Transverse colon (tissue), 4 donors: ENCODE results near the gene CREB5. TPM values are rescaled to one million over a fixed set of nuclear protein-coding genes. Genes with fewer than 3 reads are reported as not detected.

Source experiments
- DNase-seq: peaks from one replicate; pipeline ENCODE4 v3.0.0-alpha.2; 2019
- H3K27ac ChIP-seq, 4 donors: fragments of 200-600 bp; sonication (generic); 2 replicates each; pipeline ENCODE4 v1.5.1; 2016 to 2018; ENCODE audit warnings: inconsistent platforms in 4 of 4
- H3K27me3 ChIP-seq: fragments of 200-600 bp; sonication (generic); 2 replicates; pipeline ENCODE4 v1.5.1; 2017; ENCODE audit warnings: inconsistent platforms
- H3K36me3 ChIP-seq, 4 donors: fragments of 200-600 bp; sonication (generic); 2 replicates each; pipeline ENCODE4 v1.5.1; 2017 to 2019; ENCODE audit warnings: inconsistent platforms in 4 of 4
- H3K4me1 ChIP-seq, 4 donors: fragments of 200-600 bp; sonication (generic); 2 replicates each; pipeline ENCODE4 v1.5.1; 2017 to 2020; ENCODE audit warnings: inconsistent platforms in 4 of 4
- H3K4me3 ChIP-seq, 4 donors: fragments of 200-600 bp; sonication (generic); 1 replicate in 1 of 4; 2 replicates in 3 of 4; pipeline versions ENCODE4 v1.5.1 to v1.6.1; 2017 to 2019; ENCODE audit warnings: inconsistent platforms in 4 of 4
- H3K9me3 ChIP-seq, 2 donors: fragments of 200-600 bp; sonication (generic); 2 replicates each; pipeline ENCODE4 v1.5.1; 2017 to 2019; ENCODE audit warnings: inconsistent platforms in 2 of 2
- CTCF ChIP-seq, 5 experiments: fragments of 200-600 bp in 3 of 5; fragments of 450-650 bp in 2 of 5; sonication (generic) in 3 of 5; IDR thresholded peaks; 1 replicate in 2 of 5; 2 replicates in 3 of 5; pipeline ENCODE4 v1.5.1; 2016 to 2017; ENCODE audit warnings: antibody characterized with exemption in 5 of 5, inconsistent platforms in 3 of 5, mild to moderate bottlenecking in 2 of 5, moderate library complexity in 1 of 5
- EP300 ChIP-seq: sonication (generic); formaldehyde crosslinking; IDR thresholded peaks from one replicate; pipeline ENCODE4 v1.6.1; 2017; ENCODE audit warnings: antibody characterized with exemption, low read depth
- POLR2A ChIP-seq: fragments of 450-650 bp; IDR thresholded peaks from one replicate; pipeline ENCODE4 v1.6.1; 2016; ENCODE audit warnings: antibody characterized with exemption, mild to moderate bottlenecking, moderate library complexity
- POLR2AphosphoS5 ChIP-seq, 3 donors: sonication (generic); formaldehyde crosslinking; IDR thresholded peaks; one replicate each; pipeline ENCODE4 v1.6.1; 2016; ENCODE audit warnings: antibody characterized with exemption in 3 of 3
- WGBS, 2 donors: methylation state at CpG; one replicate each; pipeline ENCODE4 v1.1.5; 2018; ENCODE audit warnings: low coverage in 1 of 2; 5-methylcytosine and 5-hydroxymethylcytosine counted together
- in situ Hi-C, 4 donors: fragments of 200-750 bp; cut with MboI; loops; one replicate each; pipeline versions ENCODE4 v1.15.0 to v1.15.1; 2017; ENCODE audit warnings: low sequenced_read_pairs in 3 of 4, low pct_ligation_motif_present in 1 of 4, low pct_unique_long_range_greater_than_20kb in 1 of 4
- intact Hi-C: fragments of 100-400 bp; cut with DNase I; formaldehyde crosslinking; loops from one replicate; pipeline ENCODE4 v1.15.1; 2023; ENCODE audit warnings: low total_unique reads
- total RNA-seq, 4 donors: library from RNA; depleted of rRNA; stranded (reverse); fragments of >200 nt; gene quantifications; one replicate each; pipeline ENCODE4 v1.1.0, GENCODE V29; 2016

Gene CREB5
- total RNA-seq, 4 donors from 2014 or later, result 3.0 to 12.2 (median 7.0) TPM

- peaks cover 0 to 5% (median 0%) of the 10 kb centered on the region in 4 donors for H3K4me1 ChIP-seq
- no peak overlapping the region for H3K4me3 ChIP-seq
- H3K9me3 ChIP-seq, result no peaks in the 10 kb centered on the region
- no peaks in the 10 kb centered on the region for H3K27me3 ChIP-seq
- no peak for TF ChIP-seq POLR2AphosphoS5 (IDR thresholded peaks at IDR 0.05)
- TF ChIP-seq EP300, result no peak
- no peak for TF ChIP-seq POLR2A
- TF ChIP-seq CTCF (IDR thresholded peaks at IDR 0.05), result no peak
- WGBS, 2 donors, result 63 to 80% methylated on average over 2 to 4 of the region's 4 CpGs
- DNase-seq, result no peak
- intact Hi-C loops (no loop called here), in situ Hi-C loops (no loop called here)
- H3K27ac ChIP-seq, result no peak overlapping the region
- no peaks in the 10 kb centered on the region for H3K36me3 ChIP-seq
These were observed 259.2 kb downstream of the CREB5 start for GRCh38 chr7:28671526-28671925.

DNA sequence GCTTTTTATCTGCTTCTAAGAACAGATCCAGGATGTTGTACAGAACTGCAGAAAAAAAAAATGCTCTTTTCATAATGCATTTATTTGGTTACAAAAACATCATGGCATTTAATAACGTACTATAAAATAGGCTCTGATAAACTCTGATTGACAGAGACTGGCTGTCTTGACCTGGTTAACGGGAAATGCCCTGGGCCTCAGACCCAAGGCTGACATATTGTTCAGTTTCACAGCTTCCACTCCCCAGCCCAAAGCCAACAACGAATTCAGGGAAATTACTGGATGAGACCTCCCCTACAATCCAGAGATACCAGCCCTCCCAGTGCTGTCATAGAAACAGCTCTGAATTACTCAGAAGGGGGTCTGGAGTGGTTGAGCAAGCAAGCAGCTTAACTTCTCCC lies 260.1 kb downstream of the CREB5 start:
- in situ Hi-C loops (no loop called here), intact Hi-C loops (no loop called here)
- no peaks in the 10 kb centered on the region for H3K36me3 ChIP-seq
- no peak overlapping the region for H3K27ac ChIP-seq
- H3K4me1 ChIP-seq, result peaks cover 0 to 5% (median 0%) of the 10 kb centered on the region in 4 donors
- TF ChIP-seq EP300 (no peak), POLR2A (no peak), POLR2AphosphoS5 (IDR thresholded peaks at IDR 0.05) (no peak), CTCF (IDR thresholded peaks at IDR 0.05) (no peak)
- H3K4me3 ChIP-seq, result no peak overlapping the region
- no peak for DNase-seq
- H3K27me3 ChIP-seq, result no peaks in the 10 kb centered on the region
- H3K9me3 ChIP-seq, result no peaks in the 10 kb centered on the region
- 81 to 85% methylated on average over 3 of the region's 3 CpGs for WGBS, 2 donors

GRCh38 chr7:28674359-28674782 lies 262.1 kb downstream of the CREB5 start:
- WGBS, 2 donors, result 59 to 78% methylated on average over 5 of the region's 5 CpGs
- TF ChIP-seq EP300, result no peak
- TF ChIP-seq POLR2AphosphoS5 (IDR thresholded peaks at IDR 0.05), result no peak
- TF ChIP-seq CTCF (IDR thresholded peaks at IDR 0.05), result no peak
- Histone ChIP-seq H3K4me3 (no peak overlapping the region), H3K9me3 (no peaks in the 10 kb centered on the region), H3K27me3 (no peaks in the 10 kb centered on the region), H3K4me1 (peaks cover 0 to 9% (median 0%) of the 10 kb centered on the region in 4 donors), H3K36me3 (no peaks in the 10 kb centered on the region), H3K27ac (no peak overlapping the region)
- no peak for DNase-seq
- intact Hi-C loops (no loop called here), in situ Hi-C loops (no loop called here)

DNA sequence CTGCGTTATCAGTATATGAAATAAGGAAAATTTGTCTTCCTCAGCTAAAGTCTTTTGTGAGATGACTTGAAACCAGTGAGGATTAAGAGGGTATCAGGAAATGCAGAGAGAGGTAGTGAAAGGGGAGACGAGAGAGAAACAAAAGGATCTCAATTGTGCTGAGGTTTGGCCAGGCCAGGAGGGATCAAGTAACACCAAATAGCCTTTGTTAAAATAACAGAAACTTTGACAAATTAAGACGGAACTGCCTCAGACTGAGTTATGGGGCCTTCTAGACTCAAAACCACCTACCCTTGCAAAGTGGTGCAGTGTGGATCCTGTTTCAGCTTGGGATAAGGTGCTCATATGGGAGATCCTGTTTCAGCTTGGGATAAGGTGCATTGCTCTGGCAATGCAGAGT lies 263.1 kb downstream of the CREB5 start:
- no peak for DNase-seq
- H3K9me3 ChIP-seq, result no peaks in the 10 kb centered on the region
- H3K27me3 ChIP-seq, result no peaks in the 10 kb centered on the region
- 90 to 98% methylated on average over 3 of the region's 3 CpGs for WGBS, 2 donors
- no peak for TF ChIP-seq POLR2A
- no peak for TF ChIP-seq CTCF (IDR thresholded peaks at IDR 0.05)
- TF ChIP-seq EP300, result no peak
- TF ChIP-seq POLR2AphosphoS5 (IDR thresholded peaks at IDR 0.05), result no peak
- H3K4me1 ChIP-seq, result peaks cover 0 to 4% (median 0%) of the 10 kb centered on the region in 4 donors
- intact Hi-C loops, result no loop called here
- in situ Hi-C loops, result loop anchor here in 1 of 4 donors (25.0 kb wide), 1 partner anchor 263 kb away; the partner anchor contains the start of gene CREB5
- no peak overlapping the region for H3K27ac ChIP-seq
- no peaks in the 10 kb centered on the region for H3K36me3 ChIP-seq
- H3K4me3 ChIP-seq, result no peak overlapping the region
